Measurements from ENCODE around the gene LMCD1.

Gene LMCD1

GRCh38 chr3:8484409-8485140 lies 17.0 kb upstream of the LMCD1 start:
- no peak for DNase-seq

DNA sequence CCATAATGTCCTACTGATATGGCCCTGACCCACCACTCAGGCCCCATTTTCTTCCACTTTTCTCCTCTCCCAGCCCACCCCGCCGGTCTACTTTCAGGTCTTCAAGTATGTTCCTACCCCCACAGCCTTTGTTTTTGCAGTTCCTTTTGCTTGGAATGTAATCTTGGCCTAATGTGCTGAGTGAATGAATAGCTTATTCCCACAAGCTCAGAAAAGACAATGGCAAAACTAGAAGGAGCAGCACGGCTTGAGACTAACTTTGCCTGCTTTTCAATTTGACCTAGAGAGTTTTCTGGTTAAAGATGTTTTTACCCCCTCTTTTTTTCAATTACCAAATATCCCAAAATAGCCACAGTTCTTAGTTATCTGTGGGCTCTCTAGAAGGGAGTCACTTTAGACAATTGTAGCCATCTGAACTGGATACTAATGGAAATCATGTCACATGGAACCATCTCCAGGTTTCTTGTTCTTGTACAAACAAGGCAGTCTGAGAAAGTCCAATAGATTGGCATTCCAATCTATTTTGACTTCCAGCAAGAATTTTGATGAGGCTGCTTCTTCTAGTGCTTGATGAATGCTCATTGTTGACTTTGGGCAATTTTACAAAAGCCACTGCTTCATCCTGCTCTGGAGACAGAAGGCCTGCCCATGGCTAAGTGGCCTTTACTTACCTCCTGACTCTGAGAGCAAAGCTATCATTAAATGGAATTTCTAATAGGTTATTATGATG lies 16.3 kb upstream of the LMCD1 start:
- DNase-seq, result no peak

DNA sequence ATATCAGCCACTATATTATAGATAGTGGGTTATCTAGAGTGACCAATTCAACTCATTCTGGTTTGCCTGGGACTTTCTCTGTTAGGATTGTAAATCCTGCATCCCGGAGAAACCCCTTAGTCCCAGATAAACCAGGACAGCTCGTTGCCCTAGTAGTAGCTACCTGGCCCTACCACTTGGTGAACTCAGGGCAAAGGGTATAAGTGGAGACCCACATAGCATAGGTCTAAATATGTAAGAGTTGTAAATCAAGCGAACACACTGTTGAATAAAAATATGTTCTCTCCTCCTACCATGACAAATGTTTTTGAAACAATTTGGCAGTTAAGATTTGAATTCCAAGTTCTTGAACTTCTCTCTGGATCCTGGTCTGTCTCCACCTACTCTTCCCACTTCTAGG lies 15.7 kb upstream of the LMCD1 start:
- DNase-seq, result no peak

- DNase-seq, result no peak
Measured at GRCh38 chr3:8486434-8486833, 15.2 kb upstream of the LMCD1 start.

GRCh38 chr3:8486936-8487335 lies 14.7 kb upstream of the LMCD1 start:
- DNase-seq, result no peak

DNA sequence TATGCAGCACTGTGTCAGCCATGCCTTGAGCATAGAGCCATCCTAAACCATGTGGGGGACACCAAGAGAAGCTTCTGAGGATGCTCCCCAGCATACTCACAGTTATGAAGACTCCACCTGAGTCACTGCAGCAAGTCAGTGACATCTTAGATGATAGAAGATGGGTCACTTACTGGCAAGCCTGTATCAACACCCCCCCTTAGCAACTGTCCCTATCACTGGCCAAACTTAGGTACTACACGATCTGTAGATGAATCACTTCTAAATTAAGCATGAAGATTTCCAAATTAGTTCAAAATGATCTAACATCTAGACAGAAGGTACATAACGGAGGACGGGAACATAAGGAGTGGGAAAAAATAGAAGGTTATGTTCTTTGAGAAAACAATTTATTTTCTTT lies 13.2 kb upstream of the LMCD1 start:
- no peak for DNase-seq

- DNase-seq, result no peak
Measured at GRCh38 chr3:8488877-8489276, 12.7 kb upstream of the LMCD1 start.

DNA sequence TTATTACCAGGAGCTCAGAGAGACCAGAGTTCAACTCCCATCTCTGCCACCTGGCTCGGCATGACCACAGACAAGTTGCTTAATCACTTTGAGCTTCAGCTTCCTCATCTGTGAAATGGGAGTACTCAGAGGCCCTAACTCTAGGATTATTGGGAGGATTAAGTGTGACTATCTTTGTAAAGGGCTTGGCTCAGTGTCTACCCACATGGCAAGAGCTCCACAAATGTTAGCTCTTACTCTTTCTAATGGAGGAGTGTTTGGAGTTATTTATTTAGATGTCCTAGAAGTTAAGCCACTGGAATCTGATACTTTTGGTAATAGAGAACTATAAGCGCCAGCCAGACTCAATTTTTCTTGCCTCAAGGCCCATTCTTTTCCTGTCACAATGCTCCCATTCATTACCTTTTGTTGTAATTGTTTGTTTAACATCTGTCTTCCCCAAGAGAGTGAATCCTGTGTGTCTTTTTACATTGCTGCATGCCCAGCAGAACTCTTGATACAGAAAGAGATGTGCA lies 12.3 kb upstream of the LMCD1 start:
- no peak for DNase-seq

GRCh38 chr3:8490079-8490552 lies 11.5 kb upstream of the LMCD1 start:
- no peak for DNase-seq

GRCh38 chr3:8491271-8492144 lies 10.1 kb upstream of the LMCD1 start:
- DNase-seq, result no peak

GRCh38 chr3:8492744-8493511 lies 8.7 kb upstream of the LMCD1 start:
- DNase-seq, result no peak

DNA sequence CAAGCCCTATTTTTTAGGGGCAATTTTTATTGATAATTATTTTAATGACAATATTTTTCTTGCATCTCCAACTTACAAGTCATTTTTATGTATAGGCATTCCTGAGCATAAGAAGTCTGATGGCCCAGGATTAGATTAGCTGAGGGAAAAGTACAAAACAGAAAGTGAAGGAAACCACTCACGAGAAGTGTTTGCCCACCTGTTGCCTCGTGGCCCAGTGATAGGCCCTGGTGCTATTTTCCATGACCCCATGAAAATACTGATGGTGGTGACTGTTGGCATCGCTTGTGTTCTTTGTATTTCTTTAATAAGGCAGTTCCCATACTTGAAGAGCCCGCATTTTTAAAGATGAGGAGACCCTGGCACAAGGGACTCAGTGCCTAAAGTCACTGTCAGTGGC lies 7.9 kb upstream of the LMCD1 start:
- no peak for DNase-seq

GRCh38 chr3:8494327-8494726 lies 7.3 kb upstream of the LMCD1 start:
- DNase-seq, result no peak

DNA sequence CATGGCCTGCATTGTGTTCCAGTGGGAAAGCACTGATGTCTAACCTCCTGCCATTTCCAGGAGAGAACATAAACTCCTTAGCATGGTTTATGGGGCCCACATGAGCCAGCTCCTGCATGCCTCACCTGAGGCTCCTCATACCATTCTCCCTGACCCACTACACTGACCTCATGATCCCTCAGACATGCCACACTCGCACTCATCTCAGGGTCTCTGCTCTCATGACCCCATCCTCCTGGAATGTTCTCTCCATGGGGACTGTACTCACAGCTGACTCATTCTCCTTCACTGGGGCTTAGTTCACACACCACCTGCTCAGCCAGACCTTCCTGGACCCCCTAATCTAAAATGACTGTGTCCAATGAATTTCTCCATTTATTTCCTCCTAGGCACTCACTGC lies 4.0 kb upstream of the LMCD1 start:
- DNase-seq, result no peak

DNA sequence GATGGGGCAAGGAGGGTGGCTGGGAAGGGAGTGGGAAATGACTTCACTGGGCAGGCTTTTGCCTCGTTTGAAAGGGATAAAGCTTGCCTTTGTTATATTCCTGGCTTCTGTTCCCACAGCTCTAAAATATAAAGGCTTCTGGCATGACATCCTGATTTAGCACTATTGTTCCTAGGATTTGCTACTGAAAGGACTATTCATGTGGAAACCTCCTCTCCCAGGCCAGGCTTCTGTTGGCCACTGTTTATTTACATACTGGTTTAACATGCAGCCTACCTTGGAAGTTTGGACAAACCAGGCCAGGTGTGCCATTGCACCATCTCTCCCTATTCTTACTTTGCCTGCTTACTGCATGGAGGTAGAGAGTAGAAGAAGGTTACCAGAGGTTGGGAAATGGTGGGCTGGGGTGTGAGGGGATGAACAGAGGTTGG lies 2.4 kb upstream of the LMCD1 start:
- no peak for DNase-seq

DNA sequence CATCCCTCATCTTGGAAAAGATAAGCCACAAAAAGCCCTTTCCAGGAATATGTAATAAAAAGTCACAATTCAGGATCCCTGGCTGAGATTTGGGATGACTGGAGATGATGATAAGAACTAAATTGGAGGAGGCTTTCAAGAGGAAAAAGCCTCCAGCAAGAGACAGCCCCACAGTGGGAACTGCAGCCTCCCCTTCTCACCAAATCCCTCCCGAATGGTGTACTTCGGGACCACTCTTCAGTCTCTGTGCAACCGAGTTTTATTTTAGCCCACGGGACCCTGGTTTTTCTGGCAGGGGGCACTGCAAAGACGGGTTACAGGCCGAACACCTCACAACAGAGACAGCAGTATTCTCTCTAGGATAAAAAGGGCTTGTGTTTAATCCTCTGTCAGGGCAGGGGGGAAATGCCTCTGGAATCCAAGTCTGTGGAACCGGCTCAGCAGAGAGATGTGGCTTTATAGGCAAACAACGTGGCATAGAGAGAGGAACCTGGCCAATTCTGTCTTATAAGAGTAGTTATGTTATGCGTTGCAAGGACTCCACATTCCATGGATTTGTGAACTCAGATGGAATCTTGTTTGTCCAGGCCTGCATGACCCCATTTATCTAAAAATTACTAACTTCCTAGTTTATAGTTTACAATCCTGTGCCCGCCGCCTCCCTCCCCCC lies 1.2 kb upstream of the LMCD1 start:
- DNase-seq, result no peak

GRCh38 chr3:8500989-8501370 lies 643 bp upstream of the LMCD1 start:
- DNase-seq, result no peak

- DNase-seq, result no peak
Measured at GRCh38 chr3:8503461-8503860, 1.8 kb downstream of the LMCD1 start.

- DNase-seq, result no peak
Measured at GRCh38 chr3:8503871-8504610, 2.4 kb downstream of the LMCD1 start.

DNA sequence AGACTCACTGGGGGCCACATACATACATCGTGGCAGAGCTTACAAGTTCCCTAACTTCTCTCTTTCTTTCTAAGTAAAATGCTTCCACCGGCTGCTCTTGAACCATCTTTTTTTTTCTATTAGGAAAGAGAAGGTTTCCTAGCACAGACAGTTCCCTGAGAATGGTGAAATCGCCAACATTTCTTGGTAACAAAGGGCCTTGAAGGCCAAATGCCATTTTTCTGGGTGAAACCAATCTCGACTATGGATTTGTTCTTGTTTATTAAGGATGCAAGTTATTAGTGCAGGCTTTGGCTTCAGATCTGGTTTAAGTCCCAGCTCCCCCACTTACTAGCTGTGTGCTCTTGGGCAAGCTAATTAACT lies 3.0 kb downstream of the LMCD1 start:
- DNase-seq, result no peak

GRCh38 chr3:8505621-8506020 lies 4.0 kb downstream of the LMCD1 start:
- DNase-seq, result no peak

Measured in NK-92 treated with Interleukin-12 subunit alpha and Interleukin-12 subunit beta, amount 100 ng/mL, for 24 hours (cell line).